Measurements from ENCODE around the gene HEATR5A.

The HEATR5A gene

DNA sequence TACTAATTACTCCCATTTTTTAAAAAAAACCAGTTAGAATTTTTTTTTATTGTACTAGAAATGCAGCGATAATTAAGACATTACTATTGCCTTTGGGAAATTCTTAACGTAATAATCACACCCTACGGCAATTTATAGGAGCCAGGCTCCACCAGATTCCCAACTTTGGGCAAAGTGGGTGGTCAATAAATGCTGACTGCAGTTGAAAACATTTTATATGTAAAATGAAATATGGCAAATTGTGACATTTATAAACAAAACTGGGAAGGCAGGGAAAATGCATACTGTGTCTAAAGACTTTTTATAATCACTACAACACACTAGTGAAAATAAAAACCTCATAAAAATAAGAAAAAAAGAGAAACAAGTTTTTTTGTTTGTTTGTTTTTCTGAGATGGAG lies 119.5 kb downstream of the HEATR5A start:
- no peaks in the 10 kb centered on the region for H3K9me3 ChIP-seq (ENCODE audit: low read length)
- H3K9me2 ChIP-seq (ENCODE audit: low read depth, low read length): no peaks in the 10 kb centered on the region
- no peak overlapping the region for H3K4me2 ChIP-seq (ENCODE audit: low read length)
- peaks cover 6% of the 10 kb centered on the region; the same call in 1 of the 2 replicates for H3K36me3 ChIP-seq (ENCODE audit: insufficient read depth, low read length)
- H3K27me3 ChIP-seq (ENCODE audit: insufficient read depth, low read length): no peaks in the 10 kb centered on the region
- H3K4me1 ChIP-seq (ENCODE audit: insufficient read depth, low read length, severe bottlenecking): peaks cover 5% of the 10 kb centered on the region
- TF ChIP-seq, protein P1, sequence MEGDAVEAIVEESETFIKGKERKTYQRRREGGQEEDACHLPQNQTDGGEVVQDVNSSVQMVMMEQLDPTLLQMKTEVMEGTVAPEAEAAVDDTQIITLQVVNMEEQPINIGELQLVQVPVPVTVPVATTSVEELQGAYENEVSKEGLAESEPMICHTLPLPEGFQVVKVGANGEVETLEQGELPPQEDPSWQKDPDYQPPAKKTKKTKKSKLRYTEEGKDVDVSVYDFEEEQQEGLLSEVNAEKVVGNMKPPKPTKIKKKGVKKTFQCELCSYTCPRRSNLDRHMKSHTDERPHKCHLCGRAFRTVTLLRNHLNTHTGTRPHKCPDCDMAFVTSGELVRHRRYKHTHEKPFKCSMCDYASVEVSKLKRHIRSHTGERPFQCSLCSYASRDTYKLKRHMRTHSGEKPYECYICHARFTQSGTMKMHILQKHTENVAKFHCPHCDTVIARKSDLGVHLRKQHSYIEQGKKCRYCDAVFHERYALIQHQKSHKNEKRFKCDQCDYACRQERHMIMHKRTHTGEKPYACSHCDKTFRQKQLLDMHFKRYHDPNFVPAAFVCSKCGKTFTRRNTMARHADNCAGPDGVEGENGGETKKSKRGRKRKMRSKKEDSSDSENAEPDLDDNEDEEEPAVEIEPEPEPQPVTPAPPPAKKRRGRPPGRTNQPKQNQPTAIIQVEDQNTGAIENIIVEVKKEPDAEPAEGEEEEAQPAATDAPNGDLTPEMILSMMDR (IDR thresholded peaks at IDR 0.05; ENCODE audit: low read length): no peak
- no peak for TF ChIP-seq EZH2 (IDR thresholded peaks at IDR 0.05; ENCODE audit: borderline replicate concordance, low read length)
- H3K27ac ChIP-seq (ENCODE audit: low read depth, low read length, poor library complexity, severe bottlenecking): no peak overlapping the region
- no peak overlapping the region for H3K4me3 ChIP-seq (ENCODE audit: low read depth, low read length, poor library complexity, severe bottlenecking)
- H3K9ac ChIP-seq (ENCODE audit: low read length): no peak overlapping the region
- no peaks in the 10 kb centered on the region for H3F3A ChIP-seq (ENCODE audit: insufficient read depth, low read length)
- H4K20me1 ChIP-seq (ENCODE audit: insufficient read depth, low read length): no peaks in the 10 kb centered on the region
- H2AFZ ChIP-seq (ENCODE audit: low read length): no peak overlapping the region
- no peaks in the 10 kb centered on the region for H3K79me2 ChIP-seq (ENCODE audit: insufficient read depth, low read length)

DNA sequence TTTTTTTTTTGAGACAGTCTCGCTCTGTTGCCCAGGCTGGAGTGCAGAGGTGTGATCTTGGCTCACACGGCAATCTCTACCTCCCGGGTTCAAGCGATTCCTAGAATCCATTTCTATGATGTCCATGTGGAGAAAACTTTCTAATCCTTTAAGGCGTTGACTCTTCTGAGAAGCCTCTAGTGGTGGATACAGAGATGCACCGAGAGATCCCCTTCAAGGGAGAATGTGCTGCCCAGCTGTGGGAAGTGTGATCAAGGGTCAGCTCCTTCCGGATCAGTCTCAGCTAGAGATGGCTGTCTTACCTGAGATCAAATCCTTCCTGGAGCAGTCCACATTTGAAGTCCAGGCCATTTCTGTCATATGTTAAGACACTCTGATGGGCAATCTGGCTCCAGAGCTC lies 120.1 kb downstream of the HEATR5A start:
- H3K4me3 ChIP-seq (ENCODE audit: low read depth, low read length, poor library complexity, severe bottlenecking): no peak overlapping the region
- no peaks in the 10 kb centered on the region for H3K9me3 ChIP-seq (ENCODE audit: low read length)
- no peak overlapping the region for H3K27ac ChIP-seq (ENCODE audit: low read depth, low read length, poor library complexity, severe bottlenecking)
- peaks cover 5% of the 10 kb centered on the region for H3K4me1 ChIP-seq (ENCODE audit: insufficient read depth, low read length, severe bottlenecking)
- H3F3A ChIP-seq (ENCODE audit: insufficient read depth, low read length): no peaks in the 10 kb centered on the region
- no peak overlapping the region for H3K4me2 ChIP-seq (ENCODE audit: low read length)
- no peaks in the 10 kb centered on the region for H3K79me2 ChIP-seq (ENCODE audit: insufficient read depth, low read length)
- H3K36me3 ChIP-seq (ENCODE audit: insufficient read depth, low read length): peaks cover 6% of the 10 kb centered on the region; the same call in 1 of the 2 replicates
- no peaks in the 10 kb centered on the region for H3K9me2 ChIP-seq (ENCODE audit: low read depth, low read length)
- no peak overlapping the region for H2AFZ ChIP-seq (ENCODE audit: low read length)
- no peaks in the 10 kb centered on the region for H4K20me1 ChIP-seq (ENCODE audit: insufficient read depth, low read length)
- TF ChIP-seq, protein P1 (IDR thresholded peaks at IDR 0.05; ENCODE audit: low read length): no peak
- no peak for TF ChIP-seq EZH2 (IDR thresholded peaks at IDR 0.05; ENCODE audit: borderline replicate concordance, low read length)
- H3K9ac ChIP-seq (ENCODE audit: low read length): no peak overlapping the region
- no peaks in the 10 kb centered on the region for H3K27me3 ChIP-seq (ENCODE audit: insufficient read depth, low read length)

DNA sequence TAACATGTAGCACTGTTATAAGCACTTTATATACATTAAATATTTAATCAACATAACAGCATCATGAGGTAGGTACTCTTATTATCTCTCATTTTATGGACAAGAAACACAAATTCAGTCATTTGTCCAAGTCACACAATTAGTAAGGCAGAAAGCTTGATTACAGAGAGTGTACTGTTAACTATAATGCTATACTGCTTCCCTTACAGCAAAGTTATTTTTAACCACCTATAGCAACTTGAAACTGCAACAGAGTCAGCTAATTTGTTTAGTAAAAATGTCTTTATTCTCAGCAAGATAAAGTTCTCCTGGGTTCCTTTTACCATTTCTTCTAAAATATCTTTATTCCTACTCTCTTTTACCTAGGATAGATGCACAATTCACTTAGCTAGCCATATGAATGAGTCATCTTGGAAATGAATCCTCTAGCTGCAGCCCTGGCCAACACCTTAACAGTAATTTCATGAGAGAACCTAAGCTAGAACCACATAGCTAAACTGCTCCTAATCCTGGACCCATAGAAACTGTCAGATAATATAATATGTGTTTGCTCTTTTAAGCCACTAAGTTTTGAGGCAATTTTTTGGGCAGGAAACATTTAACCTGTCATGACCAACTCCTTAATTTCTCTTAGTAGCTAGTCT lies 122.5 kb downstream of the HEATR5A start:
- Histone ChIP-seq H3K4me1 (ENCODE audit: insufficient read depth, low read length, severe bottlenecking) (peaks cover 5% of the 10 kb centered on the region), H4K20me1 (ENCODE audit: insufficient read depth, low read length) (no peaks in the 10 kb centered on the region), H3K4me2 (ENCODE audit: low read length) (no peak overlapping the region), H3K9ac (ENCODE audit: low read length) (no peak overlapping the region), H2AFZ (ENCODE audit: low read length) (no peak overlapping the region), H3F3A (ENCODE audit: insufficient read depth, low read length) (no peaks in the 10 kb centered on the region), H3K27ac (ENCODE audit: low read depth, low read length, poor library complexity, severe bottlenecking) (no peak overlapping the region), H3K79me2 (ENCODE audit: insufficient read depth, low read length) (no peaks in the 10 kb centered on the region), H3K36me3 (ENCODE audit: insufficient read depth, low read length) (0 out of 2 replicates have a peak, but pooled peaks cover 6% of the 10 kb centered on the region), H3K27me3 (ENCODE audit: insufficient read depth, low read length) (no peaks in the 10 kb centered on the region), H3K9me2 (ENCODE audit: low read depth, low read length) (no peaks in the 10 kb centered on the region), H3K9me3 (ENCODE audit: low read length) (no peaks in the 10 kb centered on the region), H3K4me3 (ENCODE audit: low read depth, low read length, poor library complexity, severe bottlenecking) (no peak overlapping the region)
- no peak for TF ChIP-seq EZH2 (IDR thresholded peaks at IDR 0.05; ENCODE audit: borderline replicate concordance, low read length)
- TF ChIP-seq, protein P1 (IDR thresholded peaks at IDR 0.05; ENCODE audit: low read length): no peak
